Stimulated activated naive CD8-positive, alpha-beta T cell treated with anti-CD3 and anti-CD28 coated beads, Interleukin-15, amount 100 ng/mL, for 72 hours (primary cell): Measurements from ENCODE around the gene PAK4.
A peak's percentile ranks its signal among the peaks of the same experiment; 100 is the strongest.

Source experiments
- ATAC-seq: fragments of 150-1000 bp; cut with Tn5 transposase; 2 replicates; pipeline ENCODE4 v1.10.0; 2021; ENCODE audit warnings: mild to moderate bottlenecking, moderate library complexity
- DNase-seq, 2 donors: peaks; one replicate each; pipeline ENCODE4 v3.0.0; 2021 to 2022
- H3K27ac Mint-ChIP-seq, 2 donors: one replicate each; pipeline ENCODE4 v1.8.0; 2022; ENCODE audit warnings: mild to moderate bottlenecking in 2 of 2, mixed read lengths in 2 of 2, moderate library complexity in 2 of 2
- H3K27me3 Mint-ChIP-seq: one replicate; pipeline ENCODE4 v1.8.0; 2022; ENCODE audit warnings: mixed read lengths
- H3K4me1 Mint-ChIP-seq: one replicate; pipeline ENCODE4 v1.8.0; 2022; ENCODE audit warnings: mild to moderate bottlenecking, mixed read lengths
- H3K4me3 Mint-ChIP-seq, 2 donors: one replicate each; pipeline ENCODE4 v1.8.0; 2022; ENCODE audit warnings: mild to moderate bottlenecking in 2 of 2, mixed read lengths in 2 of 2, moderate library complexity in 1 of 2
- H3K9me3 Mint-ChIP-seq, 2 donors: one replicate each; pipeline ENCODE4 v1.8.0; 2022; ENCODE audit warnings: mixed read lengths in 2 of 2

PAK4 gene

GRCh38 chr19:39171479-39172465 is 46.2 kb downstream of the PAK4 start:
- H3K4me3 Mint-ChIP-seq, result no peak overlapping the region
- H3K27ac Mint-ChIP-seq, result no peak overlapping the region
- no peaks in the 10 kb centered on the region for H3K9me3 Mint-ChIP-seq
- no peak for DNase-seq
- no peaks in the 10 kb centered on the region for H3K4me1 Mint-ChIP-seq
- H3K27me3 Mint-ChIP-seq, result no peaks in the 10 kb centered on the region
- ATAC-seq, result no peak

GRCh38 chr19:39172700-39173501 is 47.3 kb downstream of the PAK4 start:
- no peak overlapping the region for H3K27ac Mint-ChIP-seq
- ATAC-seq, result no peak

GRCh38 chr19:39173502-39173991 is 48.0 kb downstream of the PAK4 start:
- H3K27me3 Mint-ChIP-seq, result no peaks in the 10 kb centered on the region
- H3K4me3 Mint-ChIP-seq, result no peak overlapping the region
- DNase-seq (no peak), ATAC-seq (peak; percentile 13)
- H3K4me1 Mint-ChIP-seq, result no peaks in the 10 kb centered on the region
- no peak overlapping the region for H3K27ac Mint-ChIP-seq
- no peaks in the 10 kb centered on the region for H3K9me3 Mint-ChIP-seq

More at GRCh38 chr19:39172700-39173501, 47.3 kb downstream of the PAK4 start:
- Mint-ChIP-seq H3K4me1 (no peaks in the 10 kb centered on the region), H3K4me3 (no peak overlapping the region), H3K9me3 (no peaks in the 10 kb centered on the region), H3K27me3 (no peaks in the 10 kb centered on the region)
- DNase-seq, result no peak

- H3K4me1 Mint-ChIP-seq, result no peaks in the 10 kb centered on the region
- no peak overlapping the region for H3K27ac Mint-ChIP-seq
- H3K9me3 Mint-ChIP-seq, result no peaks in the 10 kb centered on the region
- H3K4me3 Mint-ChIP-seq, result no peak overlapping the region
- H3K27me3 Mint-ChIP-seq, result no peaks in the 10 kb centered on the region
- DNase-seq (no peak), ATAC-seq (no peak)
Observed at GRCh38 chr19:39174142-39174541, 48.6 kb downstream of the PAK4 start.

GRCh38 chr19:39174558-39175544 is 49.3 kb downstream of the PAK4 start:
- Mint-ChIP-seq H3K9me3 (no peaks in the 10 kb centered on the region), H3K27me3 (no peaks in the 10 kb centered on the region), H3K4me3 (no peak overlapping the region), H3K27ac (no peak overlapping the region), H3K4me1 (no peaks in the 10 kb centered on the region)
- no peak for ATAC-seq
- DNase-seq, result no peak

GRCh38 chr19:39175564-39175963 is 50.0 kb downstream of the PAK4 start:
- Mint-ChIP-seq H3K4me3 (no peak overlapping the region), H3K27me3 (no peaks in the 10 kb centered on the region), H3K27ac (no peak overlapping the region), H3K4me1 (no peaks in the 10 kb centered on the region), H3K9me3 (no peaks in the 10 kb centered on the region)
- DNase-seq, result no peak
- ATAC-seq, result no peak

- Mint-ChIP-seq H3K4me3 (no peak overlapping the region), H3K4me1 (no peaks in the 10 kb centered on the region), H3K9me3 (no peaks in the 10 kb centered on the region), H3K27ac (no peak overlapping the region), H3K27me3 (no peaks in the 10 kb centered on the region)
- no peak for ATAC-seq
- no peak for DNase-seq
Observed at GRCh38 chr19:39177110-39177699, 51.6 kb downstream of the PAK4 start.

GRCh38 chr19:39177736-39178135 is 52.1 kb downstream of the PAK4 start:
- Mint-ChIP-seq H3K27ac (no peak overlapping the region), H3K4me1 (no peaks in the 10 kb centered on the region), H3K9me3 (no peaks in the 10 kb centered on the region), H3K4me3 (no peak overlapping the region), H3K27me3 (no peaks in the 10 kb centered on the region)
- DNase-seq (no peak), ATAC-seq (peak; percentile 4)

GRCh38 chr19:39178296-39179006 is 52.9 kb downstream of the PAK4 start:
- Mint-ChIP-seq H3K27me3 (no peaks in the 10 kb centered on the region), H3K4me3 (no peak overlapping the region), H3K9me3 (no peaks in the 10 kb centered on the region), H3K4me1 (no peaks in the 10 kb centered on the region), H3K27ac (no peak overlapping the region)
- ATAC-seq, result no peak
- no peak for DNase-seq

GRCh38 chr19:39179754-39180153 is 54.2 kb downstream of the PAK4 start:
- Mint-ChIP-seq H3K4me3 (no peak overlapping the region), H3K4me1 (no peaks in the 10 kb centered on the region), H3K27ac (peak overlapping the region in 1 of 2 donors; percentile 59), H3K27me3 (no peaks in the 10 kb centered on the region), H3K9me3 (no peaks in the 10 kb centered on the region)
- ATAC-seq (no peak), DNase-seq (no peak)

GRCh38 chr19:39180749-39181148 is 55.2 kb downstream of the PAK4 start:
- no peak for DNase-seq
- H3K27me3 Mint-ChIP-seq, result no peaks in the 10 kb centered on the region
- H3K9me3 Mint-ChIP-seq, result no peaks in the 10 kb centered on the region
- ATAC-seq, result no peak
- H3K4me1 Mint-ChIP-seq, result no peaks in the 10 kb centered on the region
- no peak overlapping the region for H3K4me3 Mint-ChIP-seq
- no peak overlapping the region for H3K27ac Mint-ChIP-seq

GRCh38 chr19:39181500-39182173 is 56.1 kb downstream of the PAK4 start:
- no peaks in the 10 kb centered on the region for H3K9me3 Mint-ChIP-seq
- DNase-seq (no peak), ATAC-seq (no peak)
- H3K4me3 Mint-ChIP-seq, result no peak overlapping the region
- no peaks in the 10 kb centered on the region for H3K27me3 Mint-ChIP-seq
- no peaks in the 10 kb centered on the region for H3K4me1 Mint-ChIP-seq
- peak overlapping the region in 1 of 2 donors; percentile 42 for H3K27ac Mint-ChIP-seq

GRCh38 chr19:39182174-39182505 is 56.6 kb downstream of the PAK4 start:
- no peak overlapping the region for H3K4me3 Mint-ChIP-seq
- no peaks in the 10 kb centered on the region for H3K27me3 Mint-ChIP-seq

GRCh38 chr19:39183104-39183503 is 57.5 kb downstream of the PAK4 start:
- DNase-seq (no peak), ATAC-seq (no peak)
- Mint-ChIP-seq H3K27ac (no peak overlapping the region), H3K4me3 (no peak overlapping the region), H3K9me3 (no peaks in the 10 kb centered on the region), H3K27me3 (peaks cover 9% of the 10 kb centered on the region), H3K4me1 (no peaks in the 10 kb centered on the region)

More at GRCh38 chr19:39182174-39182505, 56.6 kb downstream of the PAK4 start:
- DNase-seq, result no peak
- no peaks in the 10 kb centered on the region for H3K4me1 Mint-ChIP-seq
- H3K9me3 Mint-ChIP-seq, result no peaks in the 10 kb centered on the region
- H3K27ac Mint-ChIP-seq, result no peak overlapping the region
- no peak for ATAC-seq
